ENCODE results near the gene GDA.
"Not testable (repeated sequence)": the region's sequence is repeated elsewhere in the genome, so short reads cannot be mapped to it uniquely, and the experiment has no call there.

GDA gene

DNA sequence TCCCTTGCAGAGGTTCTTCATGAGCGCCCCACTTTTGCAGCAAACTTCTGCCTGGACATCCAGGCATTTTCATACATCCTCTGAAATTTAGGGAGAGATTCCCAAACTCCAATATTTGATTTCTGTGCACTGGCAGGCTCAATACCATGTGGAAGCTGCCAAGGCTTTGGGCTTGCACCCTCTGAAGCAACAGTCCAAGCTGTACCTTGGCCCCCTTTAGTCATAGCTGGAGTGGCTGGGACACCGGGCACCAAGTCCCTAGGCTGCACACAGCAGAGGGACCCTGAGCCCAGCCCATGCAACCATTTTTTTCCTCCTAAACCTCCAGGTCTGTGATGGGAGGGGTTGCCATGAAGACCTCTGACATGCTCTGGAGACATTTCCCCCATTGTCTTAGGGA is 141.1 kb downstream of the GDA start:
- no peak for FAIRE-seq

GRCh38 chr9:72291576-72291975 is 142.3 kb downstream of the GDA start:
- not testable (repeated sequence) for FAIRE-seq

GRCh38 chr9:72292256-72292682 is 143.0 kb downstream of the GDA start:
- peak; percentile 98 for FAIRE-seq

- no peak for FAIRE-seq
Measured at GRCh38 chr9:72292874-72293607, 143.8 kb downstream of the GDA start.

DNA sequence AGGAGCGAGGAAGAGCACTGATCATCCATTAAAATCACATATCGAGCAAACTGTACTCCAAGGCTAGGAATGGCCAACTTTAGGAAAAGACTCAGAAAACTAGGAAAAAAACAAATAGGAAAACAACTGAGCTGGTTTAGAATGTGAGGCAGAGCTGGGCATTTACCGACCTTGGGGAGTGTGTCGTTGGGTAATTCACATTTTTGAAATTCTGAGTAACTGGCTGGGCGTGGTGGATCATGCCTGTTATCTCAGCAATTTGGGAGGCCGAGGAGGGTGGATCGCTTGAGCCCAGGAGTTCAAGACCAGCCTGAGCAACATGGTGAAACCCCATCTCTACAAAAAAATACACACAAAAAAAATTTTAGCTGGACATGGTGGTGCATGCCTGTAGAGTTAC is 145.7 kb downstream of the GDA start:
- FAIRE-seq: no peak

DNA sequence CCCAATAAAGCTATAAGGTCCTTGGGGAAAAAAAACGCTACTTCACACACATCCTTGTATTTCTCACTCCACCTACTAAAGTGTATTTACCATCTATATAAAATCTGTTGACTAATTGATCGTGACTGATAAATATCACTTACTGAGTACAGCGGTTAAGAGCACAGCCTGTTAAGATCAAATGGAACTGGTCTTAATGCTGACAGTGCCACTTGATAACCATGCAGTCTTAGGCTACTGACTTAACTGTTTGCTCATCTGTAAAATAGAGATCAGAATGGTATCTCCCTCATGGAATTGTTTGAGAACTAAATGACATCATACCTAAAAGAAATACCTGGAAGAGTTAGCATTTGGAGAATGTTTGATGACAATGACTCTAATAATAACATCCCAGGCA is 148.3 kb downstream of the GDA start:
- FAIRE-seq: no peak

DNA sequence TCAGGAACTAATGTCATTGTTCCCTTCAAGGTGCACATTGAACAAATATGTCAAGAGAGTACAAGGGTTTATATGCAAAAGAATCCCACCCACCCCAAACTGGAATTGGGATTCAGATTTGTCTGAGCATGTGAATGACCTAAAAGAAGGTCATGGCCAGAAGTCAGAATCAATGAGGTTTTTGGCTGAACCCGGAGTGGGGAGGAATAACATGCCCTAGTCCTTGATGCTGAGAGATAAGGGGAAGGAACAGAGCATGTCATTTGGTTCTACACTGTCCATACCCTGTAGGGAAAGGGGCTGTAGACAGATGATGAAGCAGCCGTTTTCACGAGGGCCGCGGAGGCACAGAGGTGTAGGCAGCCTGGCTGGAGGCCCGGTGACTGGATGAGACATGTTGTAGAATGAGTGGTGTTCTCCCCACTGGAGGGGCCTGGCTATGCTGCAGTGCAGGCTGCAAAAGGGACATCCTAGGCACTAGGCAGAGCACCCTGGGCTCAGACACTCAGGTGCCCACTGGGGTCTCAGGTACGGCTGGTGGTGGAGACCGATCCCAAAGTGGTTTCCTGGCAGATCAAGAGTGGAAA is 149.9 kb downstream of the GDA start:
- FAIRE-seq: no peak

GRCh38 chr9:72300873-72301272 is 151.6 kb downstream of the GDA start:
- no peak for FAIRE-seq

Data from A204.1 (cell line).